ENCODE data around the gene TRPM2. TPM values are rescaled to one million over a fixed set of nuclear protein-coding genes. Genes with fewer than 3 reads are reported as not detected.

Gene TRPM2
- total RNA-seq, 1 donor from 2014 or later = 0.52 TPM

DNA sequence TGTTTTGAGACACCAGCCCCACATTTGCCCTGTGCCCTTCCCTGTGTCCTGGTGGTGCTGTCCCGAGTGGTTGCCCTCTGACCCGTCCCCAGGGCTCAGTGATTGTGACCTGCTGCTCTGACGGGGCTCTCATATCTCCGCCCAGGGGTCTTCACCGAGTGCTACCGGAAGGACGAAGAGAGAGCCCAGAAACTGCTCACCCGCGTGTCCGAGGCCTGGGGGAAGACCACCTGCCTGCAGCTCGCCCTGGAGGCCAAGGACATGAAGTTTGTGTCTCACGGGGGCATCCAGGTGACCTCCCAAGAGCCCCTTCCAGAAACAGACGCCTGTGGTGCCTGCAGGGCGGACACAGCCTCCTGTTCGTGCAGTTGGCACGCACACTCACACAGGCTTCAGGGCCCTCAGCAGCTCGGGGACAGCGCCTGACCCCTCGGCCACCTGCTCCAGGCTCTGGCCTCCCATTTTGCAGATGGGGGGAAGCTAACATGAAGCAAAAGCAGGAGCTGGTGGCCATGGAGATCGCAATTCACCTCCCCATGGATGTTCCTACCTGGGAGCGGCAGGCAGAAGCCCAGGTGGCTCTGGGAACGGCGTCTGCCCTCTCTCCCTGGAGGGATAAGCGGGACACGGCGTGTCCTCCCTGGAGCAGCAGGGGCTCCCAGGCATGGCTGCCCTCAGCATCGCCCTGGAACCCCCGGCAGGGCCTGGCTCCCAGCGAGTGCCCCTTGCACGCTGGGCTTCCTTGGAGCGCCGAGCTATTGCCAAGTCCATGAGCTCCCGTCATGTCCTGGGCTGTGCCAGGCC lies 45.9 kb downstream of the TRPM2 start:
- DNase-seq (ENCODE audit: low read depth) = no peak
- TF ChIP-seq, protein P1, sequence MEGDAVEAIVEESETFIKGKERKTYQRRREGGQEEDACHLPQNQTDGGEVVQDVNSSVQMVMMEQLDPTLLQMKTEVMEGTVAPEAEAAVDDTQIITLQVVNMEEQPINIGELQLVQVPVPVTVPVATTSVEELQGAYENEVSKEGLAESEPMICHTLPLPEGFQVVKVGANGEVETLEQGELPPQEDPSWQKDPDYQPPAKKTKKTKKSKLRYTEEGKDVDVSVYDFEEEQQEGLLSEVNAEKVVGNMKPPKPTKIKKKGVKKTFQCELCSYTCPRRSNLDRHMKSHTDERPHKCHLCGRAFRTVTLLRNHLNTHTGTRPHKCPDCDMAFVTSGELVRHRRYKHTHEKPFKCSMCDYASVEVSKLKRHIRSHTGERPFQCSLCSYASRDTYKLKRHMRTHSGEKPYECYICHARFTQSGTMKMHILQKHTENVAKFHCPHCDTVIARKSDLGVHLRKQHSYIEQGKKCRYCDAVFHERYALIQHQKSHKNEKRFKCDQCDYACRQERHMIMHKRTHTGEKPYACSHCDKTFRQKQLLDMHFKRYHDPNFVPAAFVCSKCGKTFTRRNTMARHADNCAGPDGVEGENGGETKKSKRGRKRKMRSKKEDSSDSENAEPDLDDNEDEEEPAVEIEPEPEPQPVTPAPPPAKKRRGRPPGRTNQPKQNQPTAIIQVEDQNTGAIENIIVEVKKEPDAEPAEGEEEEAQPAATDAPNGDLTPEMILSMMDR (conservative IDR thresholded peaks at IDR 0.05; ENCODE audit: low read depth, low read length) = no peak
- no peak overlapping the region for H3K4me3 ChIP-seq (ENCODE audit: low read depth, low read length)

DNA sequence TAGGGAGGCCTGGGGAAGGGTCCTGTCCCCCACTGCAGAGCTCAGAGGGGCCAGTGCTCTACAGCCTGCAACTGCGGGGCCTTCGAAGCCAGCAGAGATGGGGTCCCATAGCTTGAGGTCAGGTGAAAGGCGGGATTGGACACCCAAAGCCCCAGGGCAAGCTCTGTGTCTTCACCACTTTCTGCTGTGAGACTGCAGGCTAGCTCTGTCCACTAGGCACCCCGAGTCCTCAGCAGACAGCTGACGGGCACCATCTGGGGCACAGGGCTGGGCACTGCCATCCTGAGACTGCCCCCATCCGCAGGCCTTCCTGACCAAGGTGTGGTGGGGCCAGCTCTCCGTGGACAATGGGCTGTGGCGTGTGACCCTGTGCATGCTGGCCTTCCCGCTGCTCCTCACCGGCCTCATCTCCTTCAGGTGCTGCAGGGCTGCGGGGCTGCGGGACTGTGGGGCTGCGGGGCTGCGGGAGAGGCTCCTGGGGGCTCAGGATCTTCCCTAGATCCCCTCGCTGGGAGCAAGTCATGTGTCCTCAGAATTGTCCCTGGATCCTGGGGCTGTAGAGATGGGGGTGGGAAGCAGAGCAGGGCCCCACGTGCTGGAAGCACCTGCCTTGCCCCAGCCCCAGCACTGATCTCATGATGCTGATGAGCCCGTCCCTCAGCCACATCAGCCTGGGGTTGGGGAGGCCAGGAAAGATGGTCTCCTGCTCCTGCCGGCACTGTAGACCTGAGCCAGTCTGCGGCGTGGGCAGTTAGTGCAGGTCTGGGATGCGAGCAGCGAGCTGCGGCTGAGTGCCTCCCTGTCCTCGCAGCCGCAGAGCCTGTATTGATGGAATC lies 46.8 kb downstream of the TRPM2 start:
- no peak overlapping the region for H3K4me3 ChIP-seq (ENCODE audit: low read depth, low read length)
- no peak for DNase-seq (ENCODE audit: low read depth)
- TF ChIP-seq, protein P1 (conservative IDR thresholded peaks at IDR 0.05; ENCODE audit: low read depth, low read length) = no peak

DNA sequence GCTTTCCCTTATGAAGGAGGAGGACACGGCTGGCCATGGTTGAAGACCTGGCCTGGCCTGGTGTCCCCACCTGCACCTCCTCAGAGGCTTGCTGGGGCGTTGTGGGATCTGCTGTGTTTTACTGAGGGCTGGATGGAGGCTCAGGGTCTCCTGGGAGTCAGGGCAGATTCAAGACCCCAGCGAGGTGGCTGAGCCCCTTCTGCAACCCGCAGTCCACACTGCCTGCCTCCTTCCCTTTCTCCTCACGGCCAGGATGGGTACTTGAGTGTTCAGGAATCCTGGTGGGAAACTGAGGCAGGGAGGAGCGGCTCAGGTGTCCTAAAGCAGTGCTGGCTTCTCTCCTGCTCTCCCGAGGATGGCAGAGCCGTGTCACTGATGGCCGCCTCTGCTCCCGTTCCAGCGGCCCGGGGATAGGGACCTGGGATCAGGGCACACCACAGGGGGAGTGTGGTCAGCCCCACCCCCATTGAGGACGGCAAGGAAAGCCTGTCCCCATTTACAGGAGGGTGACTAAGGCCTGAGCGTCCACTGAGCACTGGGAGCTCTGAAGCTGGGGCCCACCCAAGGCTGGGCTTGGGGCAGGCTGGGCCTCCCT lies 47.5 kb downstream of the TRPM2 start:
- no peak overlapping the region for H3K4me3 ChIP-seq (ENCODE audit: low read depth, low read length)
- TF ChIP-seq, protein P1 (conservative IDR thresholded peaks at IDR 0.05; ENCODE audit: low read depth, low read length) = no peak
- DNase-seq (ENCODE audit: low read depth) = no peak

DNA sequence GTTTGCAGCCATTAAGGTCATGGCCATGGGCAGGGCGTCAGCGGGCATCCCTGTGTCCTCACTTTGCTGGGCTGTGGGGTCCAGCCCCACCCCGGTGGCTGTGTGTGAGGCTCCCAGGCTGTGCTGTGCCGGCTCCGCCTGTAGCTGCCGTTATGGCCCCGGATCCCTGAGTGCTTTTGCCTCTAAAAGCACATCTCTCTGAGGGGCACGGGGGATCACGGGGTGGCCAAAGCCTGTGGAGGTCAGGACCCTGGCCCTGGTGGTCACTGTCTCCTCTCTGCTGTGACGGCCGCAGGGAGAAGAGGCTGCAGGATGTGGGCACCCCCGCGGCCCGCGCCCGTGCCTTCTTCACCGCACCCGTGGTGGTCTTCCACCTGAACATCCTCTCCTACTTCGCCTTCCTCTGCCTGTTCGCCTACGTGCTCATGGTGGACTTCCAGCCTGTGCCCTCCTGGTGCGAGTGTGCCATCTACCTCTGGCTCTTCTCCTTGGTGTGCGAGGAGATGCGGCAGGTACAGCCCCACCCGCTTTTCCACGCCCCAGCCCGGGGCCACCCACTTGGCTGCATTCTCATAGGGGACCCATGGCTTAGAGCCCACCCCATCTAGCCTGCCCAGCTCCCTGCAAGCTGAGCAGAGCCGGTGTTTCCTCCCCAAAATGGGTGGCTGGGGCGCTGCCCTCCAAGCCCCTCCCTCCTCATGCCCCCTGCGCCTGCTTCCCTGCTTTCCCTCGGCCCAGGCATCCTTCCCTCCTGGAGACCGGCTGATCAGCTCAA lies 48.2 kb downstream of the TRPM2 start:
- no peak for DNase-seq (ENCODE audit: low read depth)

DNA sequence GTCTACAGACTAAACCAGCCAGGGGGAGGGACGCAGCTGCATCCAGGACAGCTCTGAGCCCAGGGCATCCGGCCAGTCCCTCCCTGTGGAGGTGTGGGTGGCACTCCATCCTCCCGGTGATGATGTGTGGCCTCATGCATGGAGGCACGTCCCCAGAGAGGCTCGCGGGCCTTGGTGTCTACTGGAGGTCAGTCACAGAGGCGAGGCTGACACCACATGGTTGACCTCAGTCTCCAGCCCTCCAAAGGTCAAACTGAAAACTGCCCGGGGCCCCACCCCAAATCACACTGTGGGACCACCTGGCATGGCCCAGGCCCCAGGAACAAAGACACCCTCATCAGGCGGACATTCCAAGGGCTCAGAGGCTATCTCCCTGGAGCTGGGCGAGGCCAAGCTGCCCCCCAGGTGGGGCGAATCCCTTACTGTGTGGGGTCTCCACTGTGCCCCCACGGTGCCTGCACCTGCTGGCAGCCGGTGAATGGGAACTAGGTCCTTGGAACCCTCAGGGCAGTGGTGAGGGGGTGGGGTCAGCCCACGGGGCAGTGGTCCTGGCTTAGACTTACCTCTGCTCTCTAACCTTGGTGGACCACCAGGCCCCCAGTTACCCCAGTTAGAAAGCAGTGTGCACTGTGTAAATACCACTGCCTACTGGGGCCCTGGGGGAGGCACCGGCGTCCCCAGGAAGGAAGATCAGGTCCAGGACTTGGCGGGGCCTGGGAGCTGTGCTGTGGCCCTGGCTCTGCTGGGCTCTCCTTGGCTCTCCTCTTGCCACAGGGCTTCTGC lies 49.1 kb downstream of the TRPM2 start:
- H3K4me3 ChIP-seq (ENCODE audit: low read depth, low read length) = no peak overlapping the region
- TF ChIP-seq, protein P1 (conservative IDR thresholded peaks at IDR 0.05; ENCODE audit: low read depth, low read length) = no peak
- no peak for DNase-seq (ENCODE audit: low read depth)

More for the DNA sequence above, 48.2 kb downstream of the TRPM2 start:
- TF ChIP-seq, protein P1 (conservative IDR thresholded peaks at IDR 0.05; ENCODE audit: low read depth, low read length) = no peak
- H3K4me3 ChIP-seq (ENCODE audit: low read depth, low read length) = no peak overlapping the region

Data from epithelial cell of proximal tubule (primary cell).